Uterus (tissue), 4 donors: Measurements from ENCODE around the gene PLOD3. TPM values are rescaled to one million over a fixed set of nuclear protein-coding genes. Genes with fewer than 3 reads are reported as not detected.

Source experiments
- DNase-seq, 2 donors: peaks; one replicate each; pipeline ENCODE4 v3.0.0-alpha.2; 2019 to 2020
- H3K27ac ChIP-seq, 2 donors: fragments of 200-600 bp; sonication (generic); 1 replicate in 1 of 2; 2 replicates in 1 of 2; pipeline ENCODE4 v1.5.1; 2016 to 2018
- H3K27me3 ChIP-seq, 2 donors: fragments of 200-600 bp; sonication (generic); one replicate each; pipeline ENCODE4 v1.5.1; 2018 to 2019; ENCODE audit warnings: control low read depth in 1 of 2
- H3K36me3 ChIP-seq, 2 donors: fragments of 200-600 bp; sonication (generic); one replicate each; pipeline ENCODE4 v1.5.1; 2019; ENCODE audit warnings: control low read depth in 1 of 2
- H3K4me1 ChIP-seq, 2 donors: fragments of 200-600 bp; sonication (generic); one replicate each; pipeline ENCODE4 v1.5.1; 2018 to 2019; ENCODE audit warnings: control low read depth in 1 of 2
- H3K4me3 ChIP-seq, 2 donors: fragments of 200-600 bp; sonication (generic); 1 replicate in 1 of 2; 2 replicates in 1 of 2; pipeline ENCODE4 v1.5.1; 2018 to 2019; ENCODE audit warnings: mild to moderate bottlenecking in 1 of 2
- H3K9me3 ChIP-seq, 2 donors: fragments of 200-600 bp; sonication (generic); one replicate each; pipeline ENCODE4 v1.5.1; 2019; ENCODE audit warnings: control low read depth in 1 of 2
- POLR2A ChIP-seq, 2 donors: fragments of 450-650 bp; IDR thresholded peaks; one replicate each; pipeline ENCODE4 v1.6.1; 2016; ENCODE audit warnings: antibody characterized with exemption in 2 of 2, mild to moderate bottlenecking in 1 of 2, moderate library complexity in 1 of 2
- intact Hi-C: fragments of 100-400 bp; cut with DNase I; formaldehyde crosslinking; loops from one replicate; pipeline ENCODE4 v1.15.1; 2023; ENCODE audit warnings: low total_unique reads
- total RNA-seq, 4 donors: library from RNA; depleted of rRNA in 3 of 4; stranded (reverse); fragments of >200 nt in 3 of 4; gene quantifications; one replicate each; pipeline versions ENCODE4 v1.1.0 to v1.2.4, GENCODE V29; 2014 to 2023
- TF ChIP-seq, protein P1 (sequence below), 4 experiments: fragments of 200-600 bp in 2 of 4; fragments of 450-650 bp in 2 of 4; sonication (generic) in 2 of 4; IDR thresholded peaks; one replicate each; pipeline ENCODE4 v1.5.1; 2016 to 2019; ENCODE audit warnings: antibody characterized with exemption in 4 of 4, mild to moderate bottlenecking in 2 of 4, moderate library complexity in 1 of 4
- donor health status: DM: yes; HTN: yes; CAD: no.

The PLOD3 gene
- total RNA-seq, 4 donors from 2014 or later: 29.2 to 75.4 (median 34.1) TPM

- DNase-seq: no peak
- intact Hi-C loops: no loop called here
- H3K4me1 ChIP-seq: peaks cover 9 to 11% of the 10 kb centered on the region in 2 donors
- H3K4me3 ChIP-seq: no peak overlapping the region
- peak overlapping the region; percentile 81 to 85 for H3K27ac ChIP-seq
- H3K27me3 ChIP-seq: no peaks in the 10 kb centered on the region
- TF ChIP-seq POLR2A (IDR thresholded peaks at IDR 0.05): no peak
- TF ChIP-seq, protein P1, sequence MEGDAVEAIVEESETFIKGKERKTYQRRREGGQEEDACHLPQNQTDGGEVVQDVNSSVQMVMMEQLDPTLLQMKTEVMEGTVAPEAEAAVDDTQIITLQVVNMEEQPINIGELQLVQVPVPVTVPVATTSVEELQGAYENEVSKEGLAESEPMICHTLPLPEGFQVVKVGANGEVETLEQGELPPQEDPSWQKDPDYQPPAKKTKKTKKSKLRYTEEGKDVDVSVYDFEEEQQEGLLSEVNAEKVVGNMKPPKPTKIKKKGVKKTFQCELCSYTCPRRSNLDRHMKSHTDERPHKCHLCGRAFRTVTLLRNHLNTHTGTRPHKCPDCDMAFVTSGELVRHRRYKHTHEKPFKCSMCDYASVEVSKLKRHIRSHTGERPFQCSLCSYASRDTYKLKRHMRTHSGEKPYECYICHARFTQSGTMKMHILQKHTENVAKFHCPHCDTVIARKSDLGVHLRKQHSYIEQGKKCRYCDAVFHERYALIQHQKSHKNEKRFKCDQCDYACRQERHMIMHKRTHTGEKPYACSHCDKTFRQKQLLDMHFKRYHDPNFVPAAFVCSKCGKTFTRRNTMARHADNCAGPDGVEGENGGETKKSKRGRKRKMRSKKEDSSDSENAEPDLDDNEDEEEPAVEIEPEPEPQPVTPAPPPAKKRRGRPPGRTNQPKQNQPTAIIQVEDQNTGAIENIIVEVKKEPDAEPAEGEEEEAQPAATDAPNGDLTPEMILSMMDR (IDR thresholded peaks at IDR 0.05): no peak
- H3K9me3 ChIP-seq: no peaks in the 10 kb centered on the region
- H3K36me3 ChIP-seq: no peaks in the 10 kb centered on the region
These were observed 23.0 kb upstream of the PLOD3 start for GRCh38 chr7:101240226-101241014.

DNA sequence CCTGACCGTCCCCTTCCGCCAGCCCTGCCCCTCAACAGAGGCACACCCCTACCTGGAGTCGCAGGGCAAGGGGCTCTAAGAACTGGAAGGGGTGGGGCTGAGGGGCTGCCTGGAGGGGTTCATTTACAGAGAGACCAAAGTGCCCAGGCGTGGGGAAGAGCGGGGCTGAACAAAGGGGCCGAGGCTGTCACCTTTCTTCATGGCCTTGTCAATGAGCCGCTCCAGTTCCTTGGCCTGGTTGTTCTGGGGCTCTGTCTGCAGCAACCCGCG is 22.5 kb upstream of the PLOD3 start:
- TF ChIP-seq POLR2A (IDR thresholded peaks at IDR 0.05): no peak
- TF ChIP-seq, protein P1 (IDR thresholded peaks at IDR 0.05): no peak
- intact Hi-C loops: no loop called here
- Histone ChIP-seq H3K9me3 (no peaks in the 10 kb centered on the region), H3K27ac (peak overlapping the region; percentile 81 to 85), H3K4me1 (peaks cover 6 to 11% of the 10 kb centered on the region in 2 donors), H3K36me3 (no peaks in the 10 kb centered on the region), H3K27me3 (no peaks in the 10 kb centered on the region), H3K4me3 (no peak overlapping the region)
- DNase-seq: no peak

DNA sequence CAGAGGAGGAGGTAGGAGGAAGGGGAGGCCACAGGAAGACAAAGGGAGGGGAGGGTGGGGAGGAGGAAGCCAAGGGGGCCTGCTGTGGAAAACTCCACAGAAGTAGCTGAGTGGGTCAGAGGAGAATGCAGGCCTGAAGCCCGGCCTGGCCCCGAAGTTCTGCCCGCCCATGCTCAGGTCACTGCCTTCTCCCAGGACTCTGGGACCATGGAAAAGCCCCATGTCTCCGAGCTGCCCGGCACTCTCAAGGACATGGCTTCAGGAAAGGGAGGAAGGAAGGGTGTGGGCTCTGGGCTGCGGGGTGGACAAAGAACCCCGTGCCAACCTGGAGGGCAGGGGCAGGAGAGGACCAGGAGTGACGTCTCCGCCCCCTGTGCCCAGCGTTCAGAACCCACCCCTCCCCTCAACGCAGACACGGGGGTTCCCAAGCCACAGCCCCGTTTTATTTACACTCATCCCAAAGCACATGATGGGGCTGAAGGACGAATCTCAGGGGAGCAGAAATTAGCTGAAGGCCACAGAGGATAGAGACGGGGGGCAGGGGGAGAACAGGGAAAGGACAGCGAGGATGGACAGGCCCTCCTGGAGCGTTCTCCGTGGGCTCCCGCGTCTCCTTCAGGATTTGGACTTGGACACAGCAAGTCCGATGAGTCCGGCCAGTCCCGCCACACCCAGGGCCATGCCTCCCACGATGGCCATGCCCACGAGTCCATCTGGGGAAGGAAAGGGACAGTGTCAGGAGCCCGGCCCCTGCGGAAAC is 22.0 kb upstream of the PLOD3 start:
- intact Hi-C loops: no loop called here
- no peaks in the 10 kb centered on the region for H3K27me3 ChIP-seq
- TF ChIP-seq POLR2A (IDR thresholded peaks at IDR 0.05): no peak
- TF ChIP-seq, protein P1 (IDR thresholded peaks at IDR 0.05): no peak
- DNase-seq: peak in 1 of 2 donors; percentile 59
- no peak overlapping the region for H3K4me3 ChIP-seq
- H3K4me1 ChIP-seq: peaks cover 6 to 11% of the 10 kb centered on the region in 2 donors
- no peaks in the 10 kb centered on the region for H3K36me3 ChIP-seq
- H3K9me3 ChIP-seq: no peaks in the 10 kb centered on the region
- peak overlapping the region; percentile 81 to 85 for H3K27ac ChIP-seq

GRCh38 chr7:101238226-101239182 is 21.1 kb upstream of the PLOD3 start:
- no peak for DNase-seq
- TF ChIP-seq POLR2A (IDR thresholded peaks at IDR 0.05): no peak
- TF ChIP-seq, protein P1 (IDR thresholded peaks at IDR 0.05): no peak
- intact Hi-C loops: no loop called here
- Histone ChIP-seq H3K27me3 (no peaks in the 10 kb centered on the region), H3K4me3 (no peak overlapping the region), H3K36me3 (no peaks in the 10 kb centered on the region), H3K9me3 (no peaks in the 10 kb centered on the region), H3K27ac (peak overlapping the region; percentile 81 to 85), H3K4me1 (peaks cover 6% of the 10 kb centered on the region in 2 donors)
